Transverse colon (tissue), 4 donors: ENCODE results near the gene SIRT2. TPM values are rescaled to one million over a fixed set of nuclear protein-coding genes. Genes with fewer than 3 reads are reported as not detected.
"Not testable (repeated sequence)": the region's sequence is repeated elsewhere in the genome, so short reads cannot be mapped to it uniquely, and the experiment has no call there.

Experiments used
- DNase-seq: peaks from one replicate; pipeline ENCODE4 v3.0.0-alpha.2; 2019
- H3K27ac ChIP-seq, 4 donors: fragments of 200-600 bp; sonication (generic); 2 replicates each; pipeline ENCODE4 v1.5.1; 2016 to 2018; ENCODE audit warnings: inconsistent platforms in 4 of 4
- H3K27me3 ChIP-seq: fragments of 200-600 bp; sonication (generic); 2 replicates; pipeline ENCODE4 v1.5.1; 2017; ENCODE audit warnings: inconsistent platforms
- H3K36me3 ChIP-seq, 4 donors: fragments of 200-600 bp; sonication (generic); 2 replicates each; pipeline ENCODE4 v1.5.1; 2017 to 2019; ENCODE audit warnings: inconsistent platforms in 4 of 4
- H3K4me1 ChIP-seq, 4 donors: fragments of 200-600 bp; sonication (generic); 2 replicates each; pipeline ENCODE4 v1.5.1; 2017 to 2020; ENCODE audit warnings: inconsistent platforms in 4 of 4
- H3K4me3 ChIP-seq, 4 donors: fragments of 200-600 bp; sonication (generic); 1 replicate in 1 of 4; 2 replicates in 3 of 4; pipeline versions ENCODE4 v1.5.1 to v1.6.1; 2017 to 2019; ENCODE audit warnings: inconsistent platforms in 4 of 4
- H3K9me3 ChIP-seq, 2 donors: fragments of 200-600 bp; sonication (generic); 2 replicates each; pipeline ENCODE4 v1.5.1; 2017 to 2019; ENCODE audit warnings: inconsistent platforms in 2 of 2
- CTCF ChIP-seq, 5 experiments: fragments of 200-600 bp in 3 of 5; fragments of 450-650 bp in 2 of 5; sonication (generic) in 3 of 5; IDR thresholded peaks; 1 replicate in 2 of 5; 2 replicates in 3 of 5; pipeline ENCODE4 v1.5.1; 2016 to 2017; ENCODE audit warnings: antibody characterized with exemption in 5 of 5, inconsistent platforms in 3 of 5, mild to moderate bottlenecking in 2 of 5, moderate library complexity in 1 of 5
- EP300 ChIP-seq: sonication (generic); formaldehyde crosslinking; IDR thresholded peaks from one replicate; pipeline ENCODE4 v1.6.1; 2017; ENCODE audit warnings: antibody characterized with exemption, low read depth
- POLR2A ChIP-seq: fragments of 450-650 bp; IDR thresholded peaks from one replicate; pipeline ENCODE4 v1.6.1; 2016; ENCODE audit warnings: antibody characterized with exemption, mild to moderate bottlenecking, moderate library complexity
- POLR2AphosphoS5 ChIP-seq, 3 donors: sonication (generic); formaldehyde crosslinking; IDR thresholded peaks; one replicate each; pipeline ENCODE4 v1.6.1; 2016; ENCODE audit warnings: antibody characterized with exemption in 3 of 3
- WGBS, 2 donors: methylation state at CpG; one replicate each; pipeline ENCODE4 v1.1.5; 2018; ENCODE audit warnings: low coverage in 1 of 2; 5-methylcytosine and 5-hydroxymethylcytosine counted together
- in situ Hi-C, 4 donors: fragments of 200-750 bp; cut with MboI; loops; one replicate each; pipeline versions ENCODE4 v1.15.0 to v1.15.1; 2017; ENCODE audit warnings: low sequenced_read_pairs in 3 of 4, low pct_ligation_motif_present in 1 of 4, low pct_unique_long_range_greater_than_20kb in 1 of 4
- intact Hi-C: fragments of 100-400 bp; cut with DNase I; formaldehyde crosslinking; loops from one replicate; pipeline ENCODE4 v1.15.1; 2023; ENCODE audit warnings: low total_unique reads
- total RNA-seq, 4 donors: library from RNA; depleted of rRNA; stranded (reverse); fragments of >200 nt; gene quantifications; one replicate each; pipeline ENCODE4 v1.1.0, GENCODE V29; 2016

The SIRT2 gene
- total RNA-seq, 4 donors from 2014 or later: 56.3 to 128 (median 64.2) TPM

GRCh38 chr19:38877781-38878574 lies 21.4 kb downstream of the SIRT2 start, which contains the start of gene RINL:
RINL (minus strand) TSS chr19:38878275; CDS start chr19:38876742, 1,533 bp downstream.
- WGBS, 2 donors: 26 to 39% methylated on average over 3 to 11 of the region's 11 CpGs
- H3K27me3 ChIP-seq: no peaks in the 10 kb centered on the region
- H3K36me3 ChIP-seq: no peaks in the 10 kb centered on the region
- no peaks in the 10 kb centered on the region for H3K9me3 ChIP-seq
- intact Hi-C loops (no loop called here), in situ Hi-C loops (no loop called here)
- peak within 1 kb of the TSS; percentile 56 to 79 (median 68) for H3K27ac ChIP-seq
- DNase-seq: peak; percentile 71
- H3K4me3 ChIP-seq: peak within 1 kb of the TSS in 1 of 4 donors; percentile 8
- peaks cover 5 to 20% (median 11%) of the 10 kb centered on the region in 4 donors for H3K4me1 ChIP-seq
- no peak for TF ChIP-seq POLR2A
- TF ChIP-seq CTCF (IDR thresholded peaks at IDR 0.05): no peak
- no peak for TF ChIP-seq EP300
- TF ChIP-seq POLR2AphosphoS5 (IDR thresholded peaks at IDR 0.05): peak in 2 of 3 donors; percentile 31 to 38

GRCh38 chr19:38875656-38876395 lies 23.6 kb downstream of the SIRT2 start:
- DNase-seq: no peak
- in situ Hi-C loops: no loop called here
- H3K4me3 ChIP-seq: no peak overlapping the region
- 84 to 92% methylated on average over 2 to 6 of the region's 6 CpGs for WGBS, 2 donors
- intact Hi-C loops: no loop called here
- H3K4me1 ChIP-seq: peaks cover 5 to 20% (median 11%) of the 10 kb centered on the region in 4 donors
- no peaks in the 10 kb centered on the region for H3K27me3 ChIP-seq
- no peak overlapping the region for H3K27ac ChIP-seq
- no peaks in the 10 kb centered on the region for H3K36me3 ChIP-seq
- TF ChIP-seq CTCF (IDR thresholded peaks at IDR 0.05) (no peak), POLR2AphosphoS5 (IDR thresholded peaks at IDR 0.05) (no peak), EP300 (no peak), POLR2A (no peak)
- no peaks in the 10 kb centered on the region for H3K9me3 ChIP-seq

DNA sequence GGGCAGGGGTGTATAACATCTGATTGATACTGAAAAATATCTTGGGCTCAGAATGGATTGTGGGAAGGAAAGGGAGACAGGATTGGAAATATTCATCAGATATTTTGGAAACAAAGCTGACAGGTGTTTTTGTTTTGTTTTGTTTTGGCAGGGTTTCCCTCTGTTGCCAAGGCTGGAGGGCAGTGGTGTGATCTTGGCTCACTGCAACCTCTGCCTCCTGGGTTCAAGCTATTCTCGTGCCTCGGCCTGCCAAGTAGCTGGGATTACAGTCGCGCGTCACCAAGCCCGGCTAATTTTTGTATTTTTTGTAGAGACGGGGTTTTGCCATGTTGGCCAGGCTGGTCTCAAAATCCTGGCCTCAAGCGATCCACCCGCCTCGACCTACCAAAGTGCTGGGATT lies 26.0 kb downstream of the SIRT2 start:
- H3K36me3 ChIP-seq, DNase-seq, in situ Hi-C loops, H3K27me3 ChIP-seq, H3K9me3 ChIP-seq, H3K4me3 ChIP-seq, H3K27ac ChIP-seq, intact Hi-C loops: not testable (repeated sequence)
- 91% methylated on average over 10 of the region's 10 CpGs; no CpG with 5 or more reads in 1 of the 2 donors for WGBS, 2 donors
- H3K4me1 ChIP-seq: peaks cover 5 to 31% (median 17%) of the 10 kb centered on the region in 4 donors

DNA sequence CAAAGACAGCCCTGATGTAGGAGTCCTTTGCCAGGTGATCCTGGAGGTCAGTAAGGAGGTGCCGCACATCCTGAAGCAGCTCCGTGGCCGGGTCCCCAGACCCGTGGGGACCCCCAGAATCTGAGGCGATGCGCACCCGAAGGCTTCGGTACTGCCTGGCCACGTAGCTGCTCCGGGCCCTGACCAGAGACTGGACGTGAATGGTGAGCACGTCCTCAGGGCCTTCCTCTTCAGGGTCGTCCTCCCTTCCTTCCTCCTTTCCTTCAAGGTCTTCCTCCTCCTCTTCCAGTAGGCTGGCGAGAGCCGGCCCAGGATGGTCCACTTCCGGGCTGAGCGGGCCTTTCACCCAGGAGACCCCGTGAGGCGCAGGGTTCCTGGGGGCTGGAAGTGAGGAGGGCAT lies 28.8 kb downstream of the SIRT2 start:
- H3K9me3 ChIP-seq: no peaks in the 10 kb centered on the region
- DNase-seq: no peak
- no peaks in the 10 kb centered on the region for H3K36me3 ChIP-seq
- H3K4me1 ChIP-seq: peaks cover 0 to 19% (median 12%) of the 10 kb centered on the region in 4 donors
- no peaks in the 10 kb centered on the region for H3K27me3 ChIP-seq
- 92% methylated on average over 19 of the region's 19 CpGs; no CpG with 5 or more reads in 1 of the 2 donors for WGBS, 2 donors
- H3K27ac ChIP-seq: peak overlapping the region in 1 of 4 donors; percentile 58
- TF ChIP-seq POLR2AphosphoS5 (IDR thresholded peaks at IDR 0.05): no peak
- no peak for TF ChIP-seq EP300
- no peak for TF ChIP-seq CTCF (IDR thresholded peaks at IDR 0.05)
- TF ChIP-seq POLR2A: no peak
- in situ Hi-C loops: no loop called here
- H3K4me3 ChIP-seq: peak overlapping the region in 1 of 4 donors; percentile 41
- intact Hi-C loops: no loop called here
